Medulla oblongata (tissue), 1 donor: ENCODE results near the gene PLEKHO2.

Experiments
- DNase-seq: peaks from one replicate; pipeline ENCODE4 v3.0.0-alpha.2; 2015; ENCODE audit errors: extremely low spot score

The PLEKHO2 gene

GRCh38 chr15:64892847-64893403, 51.2 kb downstream of the PLEKHO2 start:
- no peak for DNase-seq

GRCh38 chr15:64893481-64894394, 52.0 kb downstream of the PLEKHO2 start:
- DNase-seq: peak; percentile 98

- DNase-seq: no peak
These were observed 52.8 kb downstream of the PLEKHO2 start for GRCh38 chr15:64894395-64895056.

GRCh38 chr15:64895285-64896065, 53.8 kb downstream of the PLEKHO2 start:
- peak; percentile 80 for DNase-seq

GRCh38 chr15:64896371-64897069, 54.8 kb downstream of the PLEKHO2 start:
- DNase-seq: peak; percentile 48

- DNase-seq: peak; percentile 50
These were observed 55.8 kb downstream of the PLEKHO2 start for GRCh38 chr15:64897345-64897985.

GRCh38 chr15:64898406-64898805, 56.7 kb downstream of the PLEKHO2 start:
- DNase-seq: no peak

- DNase-seq: no peak
These were observed 59.4 kb downstream of the PLEKHO2 start for GRCh38 chr15:64901141-64901540.

GRCh38 chr15:64901914-64902313, 60.2 kb downstream of the PLEKHO2 start:
- DNase-seq: no peak

- DNase-seq: no peak
These were observed 61.1 kb downstream of the PLEKHO2 start for GRCh38 chr15:64902863-64903262.

- DNase-seq: no peak
These were observed 61.7 kb downstream of the PLEKHO2 start for GRCh38 chr15:64903326-64903950.

GRCh38 chr15:64904189-64904588, 62.5 kb downstream of the PLEKHO2 start:
- no peak for DNase-seq

- DNase-seq: peak; percentile 76
These were observed 63.6 kb downstream of the PLEKHO2 start for GRCh38 chr15:64905119-64905831.

GRCh38 chr15:64905941-64906340, 64.2 kb downstream of the PLEKHO2 start:
- no peak for DNase-seq

GRCh38 chr15:64906402-64906801, 64.7 kb downstream of the PLEKHO2 start:
- DNase-seq: no peak

GRCh38 chr15:64907991-64908390, 66.3 kb downstream of the PLEKHO2 start:
- DNase-seq: no peak

- no peak for DNase-seq
These were observed 67.8 kb downstream of the PLEKHO2 start for GRCh38 chr15:64909546-64909945.

- no peak for DNase-seq
These were observed 69.8 kb downstream of the PLEKHO2 start, which contains the start of gene ANKDD1A for GRCh38 chr15:64911311-64912186. ANKDD1A (plus strand) TSS chr15:64911902; CDS start chr15:64911931, 29 bp downstream.
